Subcutaneous adipose tissue (tissue), 4 donors: Measurements from ENCODE around the gene NCK2. TPM values are rescaled to one million over a fixed set of nuclear protein-coding genes. Genes with fewer than 3 reads are reported as not detected.

Experiments
- total RNA-seq, 4 donors: library from RNA; depleted of rRNA; stranded (reverse); fragments of >200 nt; gene quantifications; one replicate each; pipeline ENCODE4 v1.1.0, GENCODE V29; 2016
- TF ChIP-seq, protein P1 (sequence below): fragments of 450-650 bp; IDR thresholded peaks from one replicate; pipeline ENCODE4 v1.5.1; 2016; ENCODE audit warnings: low read depth, mild to moderate bottlenecking, control low read depth, antibody characterized with exemption, moderate library complexity

The NCK2 gene
- total RNA-seq, 4 donors from 2014 or later: 24.3 to 35.2 (median 27.0) TPM

DNA sequence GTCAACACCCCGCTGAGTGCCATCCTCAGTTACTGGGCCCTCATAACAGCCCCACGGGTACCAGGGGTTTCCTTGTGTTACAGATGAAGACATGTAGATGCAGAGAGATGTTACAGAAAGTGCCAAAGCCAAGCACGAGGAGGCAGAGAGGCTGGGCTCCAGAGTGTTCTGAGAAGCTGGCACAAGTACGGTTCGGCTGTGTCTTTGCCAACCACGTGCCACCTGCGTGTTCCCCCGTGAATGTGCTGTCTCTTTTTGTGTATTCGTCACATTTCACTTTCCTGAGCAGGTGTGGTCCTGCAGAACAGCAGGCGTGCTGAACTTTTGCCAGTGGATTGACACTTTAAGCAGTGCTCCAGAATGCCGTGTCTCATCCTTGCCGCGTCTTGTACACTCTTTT, 124.6 kb downstream of the NCK2 start:
- TF ChIP-seq, protein P1, sequence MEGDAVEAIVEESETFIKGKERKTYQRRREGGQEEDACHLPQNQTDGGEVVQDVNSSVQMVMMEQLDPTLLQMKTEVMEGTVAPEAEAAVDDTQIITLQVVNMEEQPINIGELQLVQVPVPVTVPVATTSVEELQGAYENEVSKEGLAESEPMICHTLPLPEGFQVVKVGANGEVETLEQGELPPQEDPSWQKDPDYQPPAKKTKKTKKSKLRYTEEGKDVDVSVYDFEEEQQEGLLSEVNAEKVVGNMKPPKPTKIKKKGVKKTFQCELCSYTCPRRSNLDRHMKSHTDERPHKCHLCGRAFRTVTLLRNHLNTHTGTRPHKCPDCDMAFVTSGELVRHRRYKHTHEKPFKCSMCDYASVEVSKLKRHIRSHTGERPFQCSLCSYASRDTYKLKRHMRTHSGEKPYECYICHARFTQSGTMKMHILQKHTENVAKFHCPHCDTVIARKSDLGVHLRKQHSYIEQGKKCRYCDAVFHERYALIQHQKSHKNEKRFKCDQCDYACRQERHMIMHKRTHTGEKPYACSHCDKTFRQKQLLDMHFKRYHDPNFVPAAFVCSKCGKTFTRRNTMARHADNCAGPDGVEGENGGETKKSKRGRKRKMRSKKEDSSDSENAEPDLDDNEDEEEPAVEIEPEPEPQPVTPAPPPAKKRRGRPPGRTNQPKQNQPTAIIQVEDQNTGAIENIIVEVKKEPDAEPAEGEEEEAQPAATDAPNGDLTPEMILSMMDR: no peak

DNA sequence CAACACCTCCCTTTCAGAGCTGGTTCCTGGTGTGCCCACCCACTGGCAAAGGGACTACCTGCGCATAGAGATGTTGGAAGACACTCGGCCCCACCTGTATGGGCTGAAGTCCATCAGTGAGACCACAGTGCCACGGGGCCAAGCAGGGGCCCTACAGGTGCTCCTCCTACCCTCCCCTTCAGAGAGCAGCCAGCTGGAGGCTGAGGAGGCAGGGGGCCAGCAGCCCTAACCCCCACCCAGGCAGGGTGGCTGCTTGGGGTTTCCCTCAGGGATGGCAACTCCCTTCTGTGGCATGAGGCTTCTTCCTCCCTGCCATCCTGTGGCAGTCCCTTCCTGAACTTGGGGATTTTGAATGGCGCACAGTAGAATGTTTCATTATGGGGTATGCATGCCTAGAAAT, 125.3 kb downstream of the NCK2 start:
- TF ChIP-seq, protein P1: no peak

DNA sequence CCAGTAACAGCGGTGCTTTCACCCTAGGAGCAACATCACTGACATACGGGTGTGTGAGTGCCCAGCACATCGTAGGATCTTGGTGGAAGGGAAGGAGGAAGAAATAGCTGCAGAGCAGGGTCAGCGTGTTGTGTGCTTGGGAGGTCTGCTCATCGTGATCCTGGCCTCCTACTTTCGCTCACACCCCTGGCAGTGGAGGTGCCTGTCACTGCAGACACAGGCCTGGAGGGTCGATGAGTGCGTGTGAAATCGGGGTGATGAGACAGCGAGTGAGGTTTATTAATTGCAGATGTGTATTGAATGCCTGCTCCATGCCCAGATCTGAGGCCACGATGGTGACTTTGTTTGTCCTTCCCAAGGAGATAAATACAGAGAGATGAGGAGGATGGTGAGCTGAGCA, 126.1 kb downstream of the NCK2 start:
- TF ChIP-seq, protein P1: no peak

DNA sequence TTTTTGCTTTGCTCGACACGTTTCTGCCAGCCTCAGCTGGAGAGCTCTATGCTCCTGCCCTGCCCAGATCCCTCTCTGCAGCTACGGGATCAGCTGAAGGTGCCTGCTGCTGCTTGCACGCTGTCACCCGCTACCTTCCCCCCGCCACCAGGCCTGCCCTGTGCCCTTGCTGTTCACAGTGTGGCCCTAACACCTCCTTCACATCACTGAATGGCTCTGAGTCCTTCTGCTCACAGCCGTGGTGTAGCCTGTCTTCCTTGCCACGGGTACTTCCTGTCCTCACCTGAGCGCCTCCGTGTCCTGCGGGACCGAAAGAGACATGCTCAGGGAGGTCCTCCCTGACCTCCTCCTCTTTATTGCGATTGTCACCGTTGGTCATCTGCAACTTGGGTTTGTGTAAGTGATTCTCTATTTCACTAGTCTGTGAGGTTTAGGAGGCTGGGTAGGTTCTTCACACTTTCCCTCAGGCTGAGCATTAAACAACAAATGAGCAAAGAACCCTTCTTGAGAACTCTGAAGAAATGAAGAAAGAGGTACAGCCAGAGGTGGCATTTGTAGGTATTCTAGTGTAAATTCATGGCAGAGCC, 127.5 kb downstream of the NCK2 start:
- TF ChIP-seq, protein P1: no peak

DNA sequence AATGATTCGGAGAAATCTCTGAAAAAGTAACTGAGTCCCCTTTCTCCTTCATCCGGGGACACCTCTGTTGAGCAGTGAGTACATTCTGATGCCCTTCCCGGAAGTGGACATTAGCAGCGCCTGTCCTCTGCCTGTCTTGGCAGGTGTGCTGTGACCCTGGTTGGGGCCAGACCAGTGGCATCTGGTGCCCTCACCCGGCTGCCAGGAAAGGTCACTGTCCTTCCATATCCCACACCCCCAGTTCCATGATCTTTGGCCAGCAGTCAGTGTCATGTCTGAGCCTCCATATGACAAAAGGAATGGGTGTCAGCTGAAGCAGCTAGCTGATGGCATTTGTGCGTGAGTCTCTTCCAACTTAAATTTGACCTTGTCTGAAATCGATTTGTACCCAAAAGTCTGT, 128.1 kb downstream of the NCK2 start:
- TF ChIP-seq, protein P1: no peak

GRCh38 chr2:105873281-105873680, 128.6 kb downstream of the NCK2 start:
- TF ChIP-seq, protein P1: no peak

GRCh38 chr2:105873721-105874120, 129.0 kb downstream of the NCK2 start:
- TF ChIP-seq, protein P1: no peak
